SK-N-SH (cell line): ENCODE measurements around the gene TMCC2. TPM values are rescaled to one million over a fixed set of nuclear protein-coding genes. Genes with fewer than 3 reads are reported as not detected.

ENCODE experiments used
- CTCF ChIA-PET: fragments of 300-600, 350-600 bp; formaldehyde crosslinking; extraction: SDS; loops from one replicate; lab custom pipeline; 2021; lab: Yijun Ruan, JAX
- POLR2A ChIA-PET: fragments of 350-600 bp; sonication (Branson Sonifier 250); formaldehyde crosslinking; extraction: SDS; loops from one replicate; lab custom pipeline; 2020; ENCODE audit warnings: antibody characterized with exemption, inconsistent platforms; lab: Yijun Ruan, JAX
- DNase-seq: peaks from one replicate; pipeline ENCODE4 v3.0.0; 2012
- H2AFZ ChIP-seq: fragments of 200-600 bp; sonication (generic); 2 replicates; pipeline ENCODE4 v1.8.1; 2016; ENCODE audit warnings: antibody characterized with exemption, mild to moderate bottlenecking, low read depth
- H3F3A ChIP-seq: fragments of 200-600 bp; sonication (generic); replicated peaks from 2 replicates; pipeline ENCODE3; 2016; ENCODE audit warnings: antibody characterized with exemption, mild to moderate bottlenecking; ENCODE audit not compliant: insufficient read depth
- H3K27ac ChIP-seq, 2 experiments: fragments of 200-500 bp in 1 of 2; fragments of 200-600 bp in 1 of 2; sonication (Bioruptor generic) in 1 of 2; sonication (generic), shearing (Covaris generic) in 1 of 2; 2 replicates each; pipeline versions ENCODE4 v1.5.1 to v1.6.1; 2014 to 2016; ENCODE audit warnings: low read depth in 2 of 2, inconsistent platforms in 1 of 2, low read length in 1 of 2, mild to moderate bottlenecking in 1 of 2, mixed read lengths in 1 of 2
- H3K27me3 ChIP-seq: fragments of 200-600 bp; sonication (generic), shearing (Covaris generic); 2 replicates; pipeline ENCODE4 v1.6.1; 2016; ENCODE audit warnings: mixed run types; ENCODE audit not compliant: insufficient read depth
- H3K36me3 ChIP-seq, 2 experiments: fragments of 200-500 bp in 1 of 2; fragments of 200-600 bp in 1 of 2; sonication (Bioruptor generic) in 1 of 2; sonication (generic) in 1 of 2; replicated peaks in 1 of 2; 2 replicates each; pipeline versions ENCODE3 to v1.5.1; 2014 to 2016; ENCODE audit warnings: low read length in 1 of 2, mild to moderate bottlenecking in 1 of 2; ENCODE audit not compliant: insufficient read depth in 2 of 2, control insufficient read depth in 1 of 2
- H3K4me1 ChIP-seq, 2 experiments: fragments of 200-500 bp in 1 of 2; fragments of 200-600 bp in 1 of 2; sonication (Bioruptor generic) in 1 of 2; sonication (generic), shearing (Covaris generic) in 1 of 2; 2 replicates each; pipeline versions ENCODE4 v1.5.1 to v1.6.1; 2014 to 2016; ENCODE audit warnings: low read depth in 1 of 2, low read length in 1 of 2, mixed run types in 1 of 2; ENCODE audit not compliant: insufficient read depth in 2 of 2, control insufficient read depth in 1 of 2
- H3K4me2 ChIP-seq: fragments of 200-600 bp; sonication (generic), shearing (Covaris generic); 2 replicates; pipeline ENCODE4 v1.6.1; 2017; ENCODE audit warnings: mixed run types
- H3K4me3 ChIP-seq, 2 experiments: fragments of 200-500 bp in 1 of 2; fragments of 200-600 bp in 1 of 2; sonication (Bioruptor generic) in 1 of 2; sonication (generic), shearing (Covaris generic) in 1 of 2; 2 replicates each; pipeline versions ENCODE4 v1.5.1 to v1.8.1; 2014 to 2016; ENCODE audit warnings: low read depth in 2 of 2, inconsistent platforms in 1 of 2, low read length in 1 of 2, mild to moderate bottlenecking in 1 of 2, mixed read lengths in 1 of 2, moderate library complexity in 1 of 2
- H3K79me2 ChIP-seq: fragments of 200-600 bp; sonication (generic); 2 replicates; pipeline ENCODE4 v1.8.1; 2017; ENCODE audit warnings: mild to moderate bottlenecking; ENCODE audit not compliant: insufficient read depth
- H3K9ac ChIP-seq: fragments of 200-600 bp; sonication (generic); 2 replicates; pipeline ENCODE4 v1.6.1; 2017; ENCODE audit warnings: mixed run types
- H3K9me2 ChIP-seq: fragments of 200-600 bp; sonication (generic); 2 replicates; pipeline ENCODE4 v1.6.1; 2017; ENCODE audit warnings: mixed run types
- H3K9me3 ChIP-seq: fragments of 200-600 bp; sonication (generic); 2 replicates; pipeline ENCODE4 v1.6.1; 2017; ENCODE audit warnings: mixed run types, mild to moderate bottlenecking, moderate library complexity
- H4K20me1 ChIP-seq: fragments of 200-600 bp; sonication (generic); 2 replicates; pipeline ENCODE4 v1.6.1; 2017; ENCODE audit warnings: mild to moderate bottlenecking, mixed run types; ENCODE audit not compliant: insufficient read depth
- CHD2 ChIP-seq: fragments of 150-350 bp; IDR thresholded peaks from 2 replicates; pipeline ENCODE4 v1.6.1; 2018; ENCODE audit warnings: low read length; ENCODE audit not compliant: partially characterized antibody
- ELF1 ChIP-seq: IDR thresholded peaks from 2 replicates; pipeline ENCODE4 v1.4.0; 2012
- EP300 ChIP-seq, 2 experiments: IDR thresholded peaks; 2 replicates each; pipeline versions ENCODE4 v1.4.0 to v1.6.1; 2012; ENCODE audit warnings: borderline replicate concordance in 1 of 2, low read depth in 1 of 2, low read length in 1 of 2
- FOSL2 ChIP-seq: IDR thresholded peaks from 2 replicates; pipeline ENCODE4 v1.4.0; 2012; ENCODE audit warnings: low read depth, mild to moderate bottlenecking, moderate library complexity, borderline replicate concordance
- FOXJ3 ChIP-seq: sonication (generic); formaldehyde crosslinking; IDR thresholded peaks from 2 replicates; pipeline ENCODE4 v1.5.1; 2020; ENCODE audit warnings: mild to moderate bottlenecking, missing genetic modification reagents
- FOXM1 ChIP-seq: IDR thresholded peaks from 2 replicates; pipeline ENCODE4 v1.4.0; 2012; ENCODE audit warnings: low read depth, mild to moderate bottlenecking
- GATA2 ChIP-seq: sonication (generic); formaldehyde crosslinking; IDR thresholded peaks from 2 replicates; pipeline ENCODE4 v1.5.0; 2020; ENCODE audit warnings: mild to moderate bottlenecking, missing genetic modification reagents
- JUND ChIP-seq: IDR thresholded peaks from 2 replicates; pipeline ENCODE4 v1.4.0; 2012
- NFIC ChIP-seq: IDR thresholded peaks from 2 replicates; pipeline ENCODE4 v1.4.0; 2012; ENCODE audit warnings: borderline replicate concordance
- RCOR1 ChIP-seq: fragments of 150-350 bp; IDR thresholded peaks from 2 replicates; pipeline ENCODE4 v1.6.1; 2017; ENCODE audit warnings: antibody characterized with exemption, low read length
- REST ChIP-seq: IDR thresholded peaks from 2 replicates; pipeline ENCODE4 v1.6.1; 2012; ENCODE audit warnings: mild to moderate bottlenecking, low read depth, low read length, moderate library complexity
- TAF1 ChIP-seq: IDR thresholded peaks from 2 replicates; pipeline ENCODE4 v1.6.1; 2012; ENCODE audit warnings: low read depth, mild to moderate bottlenecking, low read length, moderate library complexity, borderline replicate concordance
- USF1 ChIP-seq: IDR thresholded peaks from 2 replicates; pipeline ENCODE4 v1.4.0; 2012; ENCODE audit warnings: low read depth, borderline replicate concordance
- YY1 ChIP-seq: IDR thresholded peaks from 2 replicates; pipeline ENCODE4 v1.4.0; 2012; ENCODE audit warnings: low read depth, mild to moderate bottlenecking
- WGBS: methylation state at CpG from one replicate; pipeline ENCODE4 v1.1.6; 2017; ENCODE audit warnings: low lambda C conversion rate; 5-methylcytosine and 5-hydroxymethylcytosine counted together
- polyA plus RNA-seq, 3 experiments: library from polyadenylated mRNA; depleted of rRNA; stranded (reverse); fragments of >200 nt; gene quantifications; 2 replicates each; pipeline ENCODE4 v1.2.3, GENCODE V29; 2012
- TF ChIP-seq, protein P1 (sequence below): IDR thresholded peaks from 2 replicates; pipeline ENCODE4 v1.4.0; 2012; ENCODE audit warnings: low read depth
- TF ChIP-seq, protein P2 (sequence below): fragments of 150-350 bp; IDR thresholded peaks from 2 replicates; pipeline ENCODE4 v1.6.1; 2016; ENCODE audit warnings: mild to moderate bottlenecking, low read depth, low read length

TMCC2 gene
- polyA plus RNA-seq, 1 of the 3 experiments (the other 2 are of a cell fraction), result 6.0 TPM

DNA sequence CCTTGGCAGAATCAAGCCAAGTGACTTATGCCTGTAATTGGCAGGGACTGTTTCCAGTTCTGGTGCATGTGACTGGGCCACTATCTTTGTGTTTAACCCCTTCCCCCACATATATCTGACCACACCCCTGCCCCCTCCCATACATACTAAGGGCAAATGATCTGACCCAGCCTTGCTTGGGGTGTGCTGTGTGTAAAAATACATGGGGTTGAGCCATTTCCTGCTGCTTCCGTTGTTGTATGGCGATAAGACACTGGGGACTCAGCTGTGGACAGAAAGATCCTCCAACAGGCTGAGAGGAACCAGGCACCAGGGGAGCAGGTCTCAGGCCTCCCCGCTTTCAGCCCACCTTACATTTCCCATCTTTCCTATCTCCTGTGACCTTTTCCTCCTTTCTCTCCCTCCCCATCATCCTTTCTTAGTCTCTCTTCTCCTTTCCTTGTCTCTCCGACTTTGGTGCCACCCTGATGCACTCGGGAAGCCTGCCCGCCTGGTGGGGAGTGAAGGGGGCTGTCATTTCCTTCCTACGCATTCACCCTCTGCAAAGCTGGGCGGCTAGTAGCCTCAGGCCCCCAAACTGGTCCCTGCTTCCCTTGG lies 39.7 kb downstream of the TMCC2 start:
- peaks cover 1% of the 10 kb centered on the region for H3F3A ChIP-seq
- H4K20me1 ChIP-seq, result no peaks in the 10 kb centered on the region
- H3K27ac ChIP-seq, result no peak overlapping the region
- H3K27me3 ChIP-seq, result no peaks in the 10 kb centered on the region
- no peaks in the 10 kb centered on the region for H3K9me2 ChIP-seq
- no peak for DNase-seq
- no peaks in the 10 kb centered on the region for H3K36me3 ChIP-seq
- CTCF ChIA-PET, result interaction anchor here (11.5 to 38.3 kb wide), 2 partner anchors 8 to 47 kb away, joined by 189 to 1368 read pairs; partner anchors contain the start of gene NUAK2
- TF ChIP-seq, protein P1, sequence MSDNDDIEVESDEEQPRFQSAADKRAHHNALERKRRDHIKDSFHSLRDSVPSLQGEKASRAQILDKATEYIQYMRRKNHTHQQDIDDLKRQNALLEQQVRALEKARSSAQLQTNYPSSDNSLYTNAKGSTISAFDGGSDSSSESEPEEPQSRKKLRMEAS, result no peak
- TF ChIP-seq REST (no peak), JUND (no peak), FOSL2 (no peak), USF1 (no peak), TAF1 (no peak), GATA2 (CRISPR knock-in tag) (no peak), ELF1 (no peak), FOXM1 (no peak), CHD2 (no peak), YY1 (no peak), RCOR1 (no peak), EP300 (IDR thresholded peaks at IDR 0.05; ENCODE audit: borderline replicate concordance in 1 of 2, low read depth in 1 of 2, low read length in 1 of 2) (no peak), NFIC (no peak), FOXJ3 (CRISPR knock-in tag) (no peak)
- TF ChIP-seq, protein P2, sequence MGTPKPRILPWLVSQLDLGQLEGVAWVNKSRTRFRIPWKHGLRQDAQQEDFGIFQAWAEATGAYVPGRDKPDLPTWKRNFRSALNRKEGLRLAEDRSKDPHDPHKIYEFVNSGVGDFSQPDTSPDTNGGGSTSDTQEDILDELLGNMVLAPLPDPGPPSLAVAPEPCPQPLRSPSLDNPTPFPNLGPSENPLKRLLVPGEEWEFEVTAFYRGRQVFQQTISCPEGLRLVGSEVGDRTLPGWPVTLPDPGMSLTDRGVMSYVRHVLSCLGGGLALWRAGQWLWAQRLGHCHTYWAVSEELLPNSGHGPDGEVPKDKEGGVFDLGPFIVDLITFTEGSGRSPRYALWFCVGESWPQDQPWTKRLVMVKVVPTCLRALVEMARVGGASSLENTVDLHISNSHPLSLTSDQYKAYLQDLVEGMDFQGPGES, result no peak
- no peaks in the 10 kb centered on the region for H3K79me2 ChIP-seq
- no peak overlapping the region for H3K4me2 ChIP-seq
- H3K4me1 ChIP-seq, result peaks cover under 1 to 13% of the 10 kb centered on the region in 2 experiments; a peak in 2 of 4 replicates
- POLR2A ChIA-PET, result no interaction called here
- H3K9ac ChIP-seq, result no peak overlapping the region
- H2AFZ ChIP-seq, result no peak overlapping the region
- H3K4me3 ChIP-seq, result no peak overlapping the region
- 92% methylated on average over 8 of the region's 8 CpGs for WGBS
- H3K9me3 ChIP-seq, result no peaks in the 10 kb centered on the region
